Smooth muscle cell (in vitro differentiated cells): ENCODE measurements around the gene EXD3. TPM values are rescaled to one million over a fixed set of nuclear protein-coding genes. Genes with fewer than 3 reads are reported as not detected.

Experiments used
- DNase-seq: peaks from one replicate; lab custom pipeline; 2025; ENCODE audit not compliant: unreplicated experiment; lab: John Stamatoyannopoulos, UW
- H2AFZ ChIP-seq: fragments of 200-600 bp; sonication (generic); 2 replicates; pipeline ENCODE4 v1.6.0; 2016; ENCODE audit warnings: antibody characterized with exemption, low read depth, mild to moderate bottlenecking
- H3F3A ChIP-seq: fragments of 200-600 bp; sonication (generic); 2 replicates; pipeline ENCODE4 v1.6.0; 2017; ENCODE audit warnings: antibody characterized with exemption, low read depth
- H3K27ac ChIP-seq: fragments of 200-600 bp; sonication (generic); 2 replicates; pipeline ENCODE4 v1.5.1; 2016; ENCODE audit warnings: low read depth, mild to moderate bottlenecking
- H3K27me3 ChIP-seq: fragments of 200-600 bp; sonication (generic); 2 replicates; pipeline ENCODE4 v1.6.1; 2016; ENCODE audit warnings: low read depth, mild to moderate bottlenecking
- H3K36me3 ChIP-seq: fragments of 200-600 bp; sonication (generic); 2 replicates; pipeline ENCODE4 v1.5.1; 2016; ENCODE audit warnings: low read depth
- H3K4me1 ChIP-seq: fragments of 200-600 bp; sonication (generic); 2 replicates; pipeline ENCODE4 v1.5.1; 2016; ENCODE audit warnings: low read depth
- H3K4me2 ChIP-seq: fragments of 200-600 bp; sonication (generic); 2 replicates; pipeline ENCODE4 v1.6.0; 2016; ENCODE audit warnings: mild to moderate bottlenecking
- H3K4me3 ChIP-seq: fragments of 200-600 bp; sonication (generic); 2 replicates; pipeline ENCODE4 v1.5.1; 2016; ENCODE audit warnings: mild to moderate bottlenecking
- H3K79me2 ChIP-seq: fragments of 200-600 bp; sonication (generic); 2 replicates; pipeline ENCODE4 v1.6.0; 2016; ENCODE audit warnings: low read depth, mild to moderate bottlenecking
- H3K9ac ChIP-seq: fragments of 200-600 bp; sonication (generic); 2 replicates; pipeline ENCODE4 v1.6.0; 2016; ENCODE audit warnings: low read depth
- H3K9me3 ChIP-seq: fragments of 200-600 bp; sonication (generic); replicated peaks from 2 replicates; pipeline ENCODE4 v1.5.1; 2016; ENCODE audit warnings: low read depth
- H4K20me1 ChIP-seq: fragments of 200-600 bp; sonication (generic); 2 replicates; pipeline ENCODE4 v1.6.0; 2016; ENCODE audit warnings: low read depth
- CTCF ChIP-seq: fragments of 200-600 bp; sonication (generic); IDR thresholded peaks from 2 replicates; pipeline ENCODE4 v1.5.1; 2017; ENCODE audit warnings: borderline replicate concordance, mild to moderate bottlenecking, antibody characterized with exemption; ENCODE audit not compliant: insufficient read depth, poor library complexity, severe bottlenecking
- WGBS: methylation state at CpG from one replicate; pipeline ENCODE4 v1.1.7; 2016; ENCODE audit warnings: low lambda C conversion rate; 5-methylcytosine and 5-hydroxymethylcytosine counted together
- polyA plus RNA-seq: library from polyadenylated mRNA; unstranded; fragments of >200 nt; fragmentation: Nextera tagmentation; extraction: Ambion mirVana; gene quantifications from 2 replicates; pipeline ENCODE4 v1.2.1, GENCODE V29; 2016
- total RNA-seq: library from RNA; depleted of rRNA; stranded (reverse); fragments of >200 nt; gene quantifications from 2 replicates; pipeline ENCODE4 v1.2.3, GENCODE V29; 2014

EXD3 gene
- total and polyA plus RNA-seq, 2 experiments from 2014 or later = 3.1 to 15.7 TPM

- Histone ChIP-seq H3K36me3 (no peaks in the 10 kb centered on the region), H3K9me3 (no peaks in the 10 kb centered on the region), H3K9ac (no peak overlapping the region), H3K4me2 (no peak overlapping the region), H3K4me3 (no peak overlapping the region), H3F3A (no peaks in the 10 kb centered on the region), H3K4me1 (peaks cover 15% of the 10 kb centered on the region), H2AFZ (no peak overlapping the region), H3K79me2 (no peaks in the 10 kb centered on the region), H3K27me3 (no peaks in the 10 kb centered on the region), H3K27ac (no peak overlapping the region), H4K20me1 (peaks cover 33% of the 10 kb centered on the region)
- no peak for TF ChIP-seq CTCF
- no peak for DNase-seq
- WGBS = 86% methylated on average over 13 of the region's 13 CpGs
These were observed 149.9 kb downstream of the EXD3 start for GRCh38 chr9:137273095-137273490.

- no peaks in the 10 kb centered on the region for H3K79me2 ChIP-seq
- no peak overlapping the region for H3K4me3 ChIP-seq
- H2AFZ ChIP-seq = no peak overlapping the region
- H3K9ac ChIP-seq = no peak overlapping the region
- H3K9me3 ChIP-seq = no peaks in the 10 kb centered on the region
- no peak for TF ChIP-seq CTCF
- 92% methylated on average over 31 of the region's 39 CpGs for WGBS
- peaks cover 33% of the 10 kb centered on the region for H4K20me1 ChIP-seq
- no peaks in the 10 kb centered on the region for H3K27me3 ChIP-seq
- H3K4me2 ChIP-seq = no peak overlapping the region
- DNase-seq = no peak
- no peaks in the 10 kb centered on the region for H3F3A ChIP-seq
- H3K36me3 ChIP-seq = no peaks in the 10 kb centered on the region
- H3K27ac ChIP-seq = no peak overlapping the region
- H3K4me1 ChIP-seq = peaks cover 13% of the 10 kb centered on the region
These were observed 150.5 kb downstream of the EXD3 start for GRCh38 chr9:137272241-137273094.

- Histone ChIP-seq H3K79me2 (no peaks in the 10 kb centered on the region), H3K27ac (no peak overlapping the region), H3K27me3 (no peaks in the 10 kb centered on the region), H3K4me2 (no peak overlapping the region), H3K4me3 (no peak overlapping the region), H3K4me1 (peaks cover 5% of the 10 kb centered on the region), H3K9me3 (no peaks in the 10 kb centered on the region), H4K20me1 (peaks cover 33% of the 10 kb centered on the region), H3K36me3 (no peaks in the 10 kb centered on the region), H2AFZ (no peak overlapping the region), H3K9ac (no peak overlapping the region), H3F3A (no peaks in the 10 kb centered on the region)
- no peak for TF ChIP-seq CTCF
- no CpG with 5 or more reads among the region's 3 CpGs for WGBS
- no peak for DNase-seq
These were observed 151.3 kb downstream of the EXD3 start for GRCh38 chr9:137271696-137272076.
